Activated T-helper 1 cell treated with anti-CD3 and anti-CD28 coated beads, Interleukin-2, amount 50 U/mL, for 16 hours (primary cell): ENCODE data around the gene CORO2A.
A peak's percentile ranks its signal among the peaks of the same experiment; 100 is the strongest.
"Not testable (repeated sequence)": the region's sequence is repeated elsewhere in the genome, so short reads cannot be mapped to it uniquely, and the experiment has no call there.

Experiments
- DNase-seq, 2 donors: peaks; one replicate each; pipeline ENCODE4 v3.0.0-alpha.2; 2020; ENCODE audit warnings: low read depth in 1 of 2, low spot score in 1 of 2

CORO2A gene

DNA sequence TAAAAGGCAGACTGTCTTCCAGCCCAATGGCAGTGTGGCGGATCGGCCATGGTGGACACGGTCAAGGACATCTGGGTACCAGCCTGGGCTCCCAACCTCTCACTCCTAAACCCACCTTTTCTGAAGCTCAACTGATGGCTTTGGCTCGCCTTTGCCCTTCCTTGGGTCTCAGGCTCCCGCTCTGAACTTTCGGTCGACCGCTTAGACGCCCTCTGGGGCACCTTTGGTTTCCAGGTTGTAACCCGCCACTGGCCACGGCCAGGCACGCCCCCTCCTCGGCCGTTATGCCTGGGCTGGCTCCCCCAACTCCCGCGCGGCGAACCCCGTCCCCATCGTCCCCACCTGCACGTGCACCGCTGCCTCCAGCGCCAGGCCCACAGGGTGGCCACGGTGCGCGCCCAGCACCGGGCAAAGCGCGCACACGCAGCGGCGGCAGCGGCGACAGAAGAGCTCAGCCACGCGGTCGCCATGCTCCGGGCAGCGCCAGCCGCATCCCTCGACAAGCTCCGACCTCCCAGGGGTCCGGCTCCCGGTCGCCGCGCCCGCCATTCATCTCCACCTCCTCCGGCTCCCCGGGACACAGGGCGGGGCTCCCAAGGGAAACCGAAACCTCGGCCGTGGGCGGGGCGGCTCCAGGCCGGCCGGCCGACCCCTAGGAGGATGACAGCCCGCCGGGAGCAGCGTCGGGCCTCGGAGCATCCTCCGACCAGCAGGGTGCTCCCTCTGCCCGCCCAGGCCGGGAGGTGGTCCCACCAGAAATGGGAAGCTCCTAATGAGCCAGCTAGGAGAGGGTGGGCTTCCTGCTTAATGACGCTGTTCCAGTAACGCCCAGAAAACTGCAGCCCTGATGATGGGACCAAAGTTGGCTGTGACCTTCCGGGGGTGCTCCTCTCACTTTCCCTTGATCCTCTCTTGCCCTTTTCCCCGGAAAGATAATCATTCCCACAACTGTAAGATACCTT, 73.5 kb downstream of the CORO2A start, which contains the start of gene TRIM14:
TRIM14 (minus strand) TSS at position 583 of the 962 bp plus-strand sequence; CDS start at position 549, 34 bp downstream.
- peak in 1 of 2 donors; percentile 42 for DNase-seq

GRCh38 chr9:98117984-98118639, 74.3 kb downstream of the CORO2A start:
- DNase-seq: peak in 1 of 2 donors; percentile 7

- not testable (repeated sequence) for DNase-seq
Measured at GRCh38 chr9:98117097-98117496, 75.3 kb downstream of the CORO2A start.

GRCh38 chr9:98109052-98109451, 83.4 kb downstream of the CORO2A start:
- DNase-seq: no peak

DNA sequence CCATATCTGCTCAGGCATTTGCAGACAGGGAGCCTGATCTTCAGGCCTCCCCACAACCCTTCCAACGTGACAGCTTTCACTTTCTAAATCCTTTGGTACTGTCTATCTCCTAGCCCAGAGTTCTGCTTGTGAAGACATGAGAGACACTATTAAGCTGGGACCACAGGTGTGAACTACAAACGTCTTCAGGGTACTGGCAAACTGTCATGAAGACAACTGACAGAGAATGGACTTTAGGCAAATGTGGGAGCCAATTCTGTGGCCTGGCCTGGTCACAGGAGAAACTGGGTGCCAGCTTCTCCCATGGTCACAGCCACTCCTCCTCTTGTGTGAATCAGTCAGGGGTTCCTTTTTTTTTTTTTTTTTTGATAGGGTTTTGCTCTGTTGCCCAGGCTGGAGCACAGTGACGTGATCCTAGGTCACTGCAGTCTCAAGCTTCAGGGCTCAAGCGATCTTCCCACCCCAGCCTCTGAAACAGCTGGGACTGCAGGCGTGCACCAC, 83.9 kb downstream of the CORO2A start:
- DNase-seq: no peak

GRCh38 chr9:98107926-98108325, 84.5 kb downstream of the CORO2A start:
- DNase-seq: no peak

GRCh38 chr9:98105006-98105405, 87.4 kb downstream of the CORO2A start:
- DNase-seq: no peak

DNA sequence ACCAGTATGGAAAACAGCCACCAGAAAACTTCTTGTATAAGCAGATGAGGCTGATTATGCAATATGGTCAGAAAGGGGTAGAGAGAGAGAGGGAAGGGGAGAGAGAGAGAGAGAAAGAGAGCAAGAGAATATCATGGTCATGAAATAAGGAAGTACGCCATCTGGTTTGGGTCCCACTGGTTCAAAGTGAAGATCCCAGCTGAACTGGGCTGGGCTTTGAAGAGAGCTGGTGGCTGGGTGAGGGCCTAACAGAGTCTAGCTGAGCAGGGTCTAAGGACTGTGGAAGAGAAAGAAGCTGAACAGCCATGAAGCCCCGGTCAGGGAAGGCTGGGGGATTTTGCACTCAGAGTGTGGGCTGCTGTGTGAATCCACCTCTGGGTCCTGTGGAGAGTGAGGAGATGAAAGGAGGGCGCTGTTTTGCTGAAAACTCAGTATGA, 88.0 kb downstream of the CORO2A start:
- no peak for DNase-seq

DNA sequence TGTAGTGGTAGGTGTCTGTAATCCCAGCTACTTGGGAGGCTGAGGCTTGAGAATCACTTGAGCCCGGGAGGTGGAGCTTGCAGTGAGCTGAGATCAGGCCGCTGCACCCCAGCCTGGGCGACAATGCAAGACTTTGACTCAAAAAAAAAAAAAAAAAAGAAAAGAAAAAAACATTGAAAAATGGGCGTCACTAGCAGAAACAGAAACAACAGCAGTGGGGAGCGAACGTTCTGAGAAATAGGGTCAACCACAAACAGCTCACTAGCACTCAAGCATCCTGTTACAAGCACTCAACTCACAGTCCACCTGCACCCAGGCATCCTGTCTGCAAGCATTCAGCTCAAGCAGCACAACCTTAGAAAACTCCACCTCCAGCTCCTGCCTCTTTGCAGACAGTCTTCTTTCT, 90.6 kb downstream of the CORO2A start:
- DNase-seq: peak; percentile 55 to 63

- DNase-seq: no peak
Measured at GRCh38 chr9:98101416-98101815, 91.0 kb downstream of the CORO2A start.

- no peak for DNase-seq
Measured at GRCh38 chr9:98100456-98100855, 92.0 kb downstream of the CORO2A start.

DNA sequence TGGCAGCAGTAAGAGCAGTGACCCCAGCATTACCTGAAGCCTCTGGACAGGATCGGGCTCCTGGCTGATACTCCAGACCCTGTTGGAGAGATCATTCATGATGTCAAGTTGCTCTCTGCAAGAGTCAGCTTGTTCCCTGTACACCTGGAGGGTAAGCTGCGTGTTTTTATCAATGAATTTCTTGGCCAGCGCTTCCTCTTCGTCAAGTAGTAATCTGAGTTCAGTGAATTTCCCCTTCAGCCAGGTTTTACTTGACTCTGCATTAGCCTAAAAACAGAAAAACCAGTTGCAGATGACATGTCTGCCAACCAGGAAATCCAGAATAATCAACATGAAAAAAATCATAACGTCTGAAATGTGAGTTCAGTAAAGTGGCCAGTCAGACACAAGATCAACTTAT, 92.5 kb downstream of the CORO2A start:
- no peak for DNase-seq

- no peak for DNase-seq
Measured at GRCh38 chr9:98099346-98099745, 93.1 kb downstream of the CORO2A start.

GRCh38 chr9:98097836-98098235, 94.6 kb downstream of the CORO2A start:
- DNase-seq: peak in 1 of 2 donors; percentile 30

GRCh38 chr9:98096091-98096490, 96.3 kb downstream of the CORO2A start:
- no peak for DNase-seq

GRCh38 chr9:98095401-98095800, 97.0 kb downstream of the CORO2A start:
- DNase-seq: no peak

GRCh38 chr9:98094851-98095250, 97.6 kb downstream of the CORO2A start:
- no peak for DNase-seq

DNA sequence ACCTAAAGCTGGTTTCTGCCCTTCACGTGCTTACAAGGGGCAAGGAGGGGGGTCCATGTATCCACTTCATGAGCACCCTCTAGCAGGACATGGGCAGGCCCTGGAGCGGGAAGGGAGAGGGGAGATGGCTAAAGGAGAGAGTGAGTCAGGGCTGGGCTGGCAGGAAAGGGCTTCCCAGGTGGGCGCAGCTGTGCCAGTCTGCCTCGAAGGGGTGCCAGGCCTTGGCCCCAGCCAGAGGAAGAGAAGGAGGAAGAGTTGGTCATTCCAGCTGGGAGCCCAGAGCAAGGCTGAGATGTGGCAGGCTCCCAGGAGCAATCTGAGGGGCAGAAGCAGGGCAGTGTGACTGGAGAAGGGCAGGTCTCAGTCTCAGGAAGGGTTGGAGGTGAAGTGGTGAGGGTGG, 98.1 kb downstream of the CORO2A start:
- DNase-seq: no peak

GRCh38 chr9:98092613-98092931, 99.9 kb downstream of the CORO2A start:
- no peak for DNase-seq

- DNase-seq: no peak
Measured at GRCh38 chr9:98091735-98092612, 100.5 kb downstream of the CORO2A start.

GRCh38 chr9:98090674-98091073, 101.8 kb downstream of the CORO2A start:
- DNase-seq: not testable (repeated sequence)
